Mucosa of descending colon (tissue), 3 donors: ENCODE measurements around the gene MT4. TPM values are rescaled to one million over a fixed set of nuclear protein-coding genes. Genes with fewer than 3 reads are reported as not detected.

Source experiments
- ATAC-seq: fragments of 200-7000 bp; cut with Tn5 transposase; one replicate; pipeline ENCODE4 v1.9.1; 2020; ENCODE audit warnings: mild to moderate bottlenecking, moderate library complexity
- DNase-seq, 3 donors: peaks; one replicate each; pipeline ENCODE4 v3.0.0-alpha.2; 2020
- H3K36me3 ChIP-seq: fragments of 200-600 bp; one replicate; pipeline ENCODE4 v1.8.0; 2021; ENCODE audit warnings: low read depth, mild to moderate bottlenecking
- H3K4me1 ChIP-seq: fragments of 200-600 bp; one replicate; pipeline ENCODE4 v1.8.0; 2021; ENCODE audit warnings: low read depth, mild to moderate bottlenecking
- H3K4me3 ChIP-seq: fragments of 200-600 bp; one replicate; pipeline ENCODE4 v1.8.0; 2021; ENCODE audit warnings: mild to moderate bottlenecking
- H3K9me3 ChIP-seq: fragments of 200-600 bp; one replicate; pipeline ENCODE4 v1.8.0; 2021; ENCODE audit warnings: mild to moderate bottlenecking
- CTCF ChIP-seq: fragments of 200-600 bp; IDR thresholded peaks from one replicate; pipeline ENCODE4 v1.8.0; 2022; ENCODE audit warnings: antibody characterized with exemption, mild to moderate bottlenecking
- intact Hi-C, 2 donors: fragments of 100-400 bp; cut with DNase I in 1 of 2; cut with micrococcal nuclease in 1 of 2; formaldehyde crosslinking; loops; one replicate each; pipeline versions ENCODE4 v1.11.0 to v1.11.1; 2022; cut with DNase I, micrococcal nuclease
- total RNA-seq, 3 donors: library from RNA; stranded (reverse); fragmentation: NEBNext Ultra II Directional in 2 of 3; extraction: Animal tissue kit (Norgen Biotek cat#: 25700) in 2 of 3; gene quantifications; one replicate each; pipeline versions ENCODE4 v1.2.1 to v1.2.4, GENCODE V29; 2021 to 2023
- donor health status: DM: no; HTN: no; CAD: no; lungs with moderate emphysema.
- donor health status: DM: no; HTN: no; CAD: no.
- donor health status: DM: no; HTN: yes; CAD: no.

MT4 gene
- total RNA-seq, 3 donors from 2014 or later, result not detected

GRCh38 chr16:56613706-56614105, 48.8 kb downstream of the MT4 start:
- no peak for TF ChIP-seq CTCF
- Histone ChIP-seq H3K4me3 (no peak overlapping the region), H3K9me3 (no peaks in the 10 kb centered on the region), H3K4me1 (peaks cover 27% of the 10 kb centered on the region), H3K36me3 (no peaks in the 10 kb centered on the region)
- no peak for ATAC-seq
- DNase-seq, result no peak
- intact Hi-C loops, result no loop called here

- Histone ChIP-seq H3K4me3 (no peak overlapping the region), H3K36me3 (no peaks in the 10 kb centered on the region), H3K4me1 (peaks cover 18% of the 10 kb centered on the region), H3K9me3 (no peaks in the 10 kb centered on the region)
- TF ChIP-seq CTCF, result no peak
- intact Hi-C loops, result no loop called here
- no peak for ATAC-seq
- no peak for DNase-seq
Observed at GRCh38 chr16:56614549-56614991, 49.7 kb downstream of the MT4 start.

- no peak overlapping the region for H3K4me3 ChIP-seq
- DNase-seq (no peak), ATAC-seq (no peak)
- peaks cover 12% of the 10 kb centered on the region for H3K4me1 ChIP-seq
- TF ChIP-seq CTCF, result no peak
- intact Hi-C loops, result no loop called here
- no peaks in the 10 kb centered on the region for H3K9me3 ChIP-seq
- no peaks in the 10 kb centered on the region for H3K36me3 ChIP-seq
Observed at GRCh38 chr16:56615353-56615752, 50.5 kb downstream of the MT4 start.

- H3K36me3 ChIP-seq, result no peaks in the 10 kb centered on the region
- TF ChIP-seq CTCF, result no peak
- no peak for DNase-seq
- intact Hi-C loops, result no loop called here
- H3K4me3 ChIP-seq, result no peak overlapping the region
- peaks cover 7% of the 10 kb centered on the region for H3K4me1 ChIP-seq
- H3K9me3 ChIP-seq, result no peaks in the 10 kb centered on the region
- ATAC-seq, result peak; percentile 14
Observed at GRCh38 chr16:56616608-56617211, 51.8 kb downstream of the MT4 start.

- intact Hi-C loops, result no loop called here
- DNase-seq (peak; percentile 83 to 87 (median 83)), ATAC-seq (peak; percentile 98)
- Histone ChIP-seq H3K4me3 (no peak overlapping the region), H3K36me3 (no peaks in the 10 kb centered on the region), H3K4me1 (peaks cover 7% of the 10 kb centered on the region), H3K9me3 (no peaks in the 10 kb centered on the region)
- TF ChIP-seq CTCF, result no peak
Observed at GRCh38 chr16:56617212-56618085, 52.6 kb downstream of the MT4 start.
